WTC11 (cell line): ENCODE data around the gene TAF1B. TPM values are rescaled to one million over a fixed set of nuclear protein-coding genes. Genes with fewer than 3 reads are reported as not detected.

Source experiments
- ATAC-seq: fragments of 200-7000 bp; cut with Tn5 transposase; 2 replicates; pipeline ENCODE4 v1.10.0; 2021; ENCODE audit warnings: mild to moderate bottlenecking, moderate library complexity
- CTCF ChIA-PET: fragments of 300-600 bp; sonication (Branson Sonifier 250); formaldehyde crosslinking; loops from one replicate; lab custom pipeline; 2021; ENCODE audit warnings: antibody characterized with exemption; lab: Charles Lee
- POLR2A ChIA-PET: fragments of 350-600 bp; sonication (Branson Sonifier 250); formaldehyde crosslinking; loops from one replicate; lab custom pipeline; 2021; ENCODE audit warnings: antibody characterized with exemption; lab: Charles Lee
- DNase-seq: peaks from one replicate; pipeline ENCODE4 v3.0.0; 2021; ENCODE audit warnings: low spot score
- H3K27ac Mint-ChIP-seq: 2 replicates; pipeline ENCODE4 v1.8.0; 2021; ENCODE audit warnings: mixed read lengths
- H3K27me3 Mint-ChIP-seq: 2 replicates; pipeline ENCODE4 v1.8.0; 2021; ENCODE audit warnings: low read depth, mild to moderate bottlenecking, moderate library complexity, mixed read lengths
- H3K36me3 Mint-ChIP-seq: 2 replicates; pipeline ENCODE4 v1.8.0; 2021; ENCODE audit warnings: mixed read lengths
- H3K4me1 Mint-ChIP-seq: 2 replicates; pipeline ENCODE4 v1.8.0; 2022; ENCODE audit warnings: mixed read lengths
- H3K4me3 Mint-ChIP-seq: 2 replicates; pipeline ENCODE4 v1.8.0; 2021; ENCODE audit warnings: mild to moderate bottlenecking, moderate library complexity, mixed read lengths
- H3K9me3 Mint-ChIP-seq: 2 replicates; pipeline ENCODE4 v1.8.0; 2021; ENCODE audit warnings: mixed read lengths
- ATF6 ChIP-seq: sonication (generic); formaldehyde crosslinking; IDR thresholded peaks from 2 replicates; pipeline ENCODE4 v1.8.1; 2023; ENCODE audit warnings: mild to moderate bottlenecking, missing genetic modification reagents
- CDX4 ChIP-seq: fragments of 250-450 bp; sonication (Bioruptor Pico); IDR thresholded peaks from 2 replicates; pipeline ENCODE4 v1.9.0; 2021; ENCODE audit warnings: moderate library complexity, mild to moderate bottlenecking, inconsistent platforms, borderline replicate concordance
- CREM ChIP-seq: sonication (generic); formaldehyde crosslinking; IDR thresholded peaks from 2 replicates; pipeline ENCODE4 v1.8.1; 2022; ENCODE audit warnings: mild to moderate bottlenecking, missing genetic modification reagents, moderate library complexity
- JUN ChIP-seq: sonication (generic); formaldehyde crosslinking; IDR thresholded peaks from 2 replicates; pipeline ENCODE4 v1.8.0; 2023; ENCODE audit warnings: mild to moderate bottlenecking, missing genetic modification reagents
- MAX ChIP-seq: sonication (generic); formaldehyde crosslinking; IDR thresholded peaks from 2 replicates; pipeline ENCODE4 v1.8.0; 2022; ENCODE audit warnings: mild to moderate bottlenecking, missing genetic modification reagents
- MYBL2 ChIP-seq: sonication (generic); formaldehyde crosslinking; IDR thresholded peaks from 2 replicates; pipeline ENCODE4 v1.8.1; 2023; ENCODE audit warnings: mild to moderate bottlenecking, moderate library complexity, missing genetic modification reagents
- NFATC4 ChIP-seq: fragments of 250-450 bp; sonication (Bioruptor Pico); IDR thresholded peaks from 2 replicates; pipeline ENCODE4 v1.9.0; 2021; ENCODE audit warnings: mild to moderate bottlenecking
- NFYB ChIP-seq: sonication (generic); formaldehyde crosslinking; conservative IDR thresholded peaks from 2 replicates; pipeline ENCODE4 v1.8.0; 2022; ENCODE audit warnings: low read depth, missing genetic modification reagents
- RORB ChIP-seq: fragments of 250-450 bp; sonication (Bioruptor Pico); IDR thresholded peaks from 2 replicates; pipeline ENCODE4 v1.9.0; 2021; ENCODE audit warnings: mild to moderate bottlenecking
- SP1 ChIP-seq: sonication (generic); formaldehyde crosslinking; conservative IDR thresholded peaks from 2 replicates; pipeline ENCODE4 v1.8.1; 2022; ENCODE audit warnings: missing genetic modification reagents
- STAT6 ChIP-seq: sonication (generic); formaldehyde crosslinking; conservative IDR thresholded peaks from 2 replicates; pipeline ENCODE4 v1.8.1; 2023; ENCODE audit warnings: mild to moderate bottlenecking, low read depth, missing genetic modification reagents, moderate library complexity
- USF2 ChIP-seq: sonication (generic); formaldehyde crosslinking; IDR thresholded peaks from 2 replicates; pipeline ENCODE4 v1.8.1; 2023; ENCODE audit warnings: mild to moderate bottlenecking, missing genetic modification reagents, moderate library complexity
- ZNF263 ChIP-seq: sonication (generic); formaldehyde crosslinking; IDR thresholded peaks from 2 replicates; pipeline ENCODE4 v1.8.1; 2022; ENCODE audit warnings: low read depth, mild to moderate bottlenecking, moderate library complexity, missing genetic modification reagents
- ZNF317 ChIP-seq: sonication (generic); formaldehyde crosslinking; IDR thresholded peaks from 2 replicates; pipeline ENCODE4 v1.8.1; 2023; ENCODE audit warnings: low read depth, mild to moderate bottlenecking, moderate library complexity, missing genetic modification reagents, borderline replicate concordance
- ZNF425 ChIP-seq: fragments of 250-450 bp; sonication (Bioruptor Pico); conservative IDR thresholded peaks from 2 replicates; pipeline ENCODE4 v1.9.0; 2021; ENCODE audit warnings: mild to moderate bottlenecking
- ZSCAN18 ChIP-seq: fragments of 250-450 bp; sonication (Bioruptor Pico); IDR thresholded peaks from 2 replicates; pipeline ENCODE4 v2.1.2; 2022; ENCODE audit warnings: mild to moderate bottlenecking, moderate library complexity
- total RNA-seq: library from RNA; stranded (reverse); gene quantifications from 3 replicates; pipeline ENCODE4 v1.2.3, GENCODE V29; 2021

TAF1B gene
- total RNA-seq, 1 experiment from 2014 or later, result 28.8 TPM

GRCh38 chr2:9837451-9837850 is 5.8 kb upstream of the TAF1B start (continued):
- TF ChIP-seq NFATC4 (CRISPR knock-in tag) (no peak), ZSCAN18 (no peak), STAT6 (CRISPR knock-in tag) (no peak), MYBL2 (CRISPR knock-in tag) (no peak), JUN (CRISPR knock-in tag) (no peak), CREM (CRISPR knock-in tag) (no peak), RORB (no peak), ATF6 (no peak), NFYB (CRISPR knock-in tag) (no peak), ZNF425 (CRISPR knock-in tag) (no peak)

GRCh38 chr2:9838391-9838790 is 4.9 kb upstream of the TAF1B start:
- ChIA-PET CTCF (no interaction called here), POLR2A (no interaction called here)
- no peak for TF ChIP-seq ZNF317
- TF ChIP-seq CDX4 (CRISPR knock-in tag), result no peak
- TF ChIP-seq SP1 (CRISPR knock-in tag), result no peak
- TF ChIP-seq ZNF263 (CRISPR knock-in tag), result no peak
- TF ChIP-seq MAX, result no peak
- TF ChIP-seq USF2 (CRISPR knock-in tag), result no peak
- no peaks in the 10 kb centered on the region for H3K9me3 Mint-ChIP-seq
- no peak overlapping the region for H3K4me3 Mint-ChIP-seq
- ATAC-seq (no peak), DNase-seq (no peak)
- peaks cover 3% of the 10 kb centered on the region; the same call in 1 of the 2 replicates for H3K4me1 Mint-ChIP-seq
- H3K27me3 Mint-ChIP-seq, result peaks cover 4% of the 10 kb centered on the region; the same call in 1 of the 2 replicates
- no peaks in the 10 kb centered on the region for H3K36me3 Mint-ChIP-seq
- no peak overlapping the region for H3K27ac Mint-ChIP-seq
